Nephron progenitor cell (in vitro differentiated cells): ENCODE results near the gene HCRTR1.
A peak's percentile ranks its signal among the peaks of the same experiment; 100 is the strongest.

ENCODE experiments used
- DNase-seq: peaks from one replicate; pipeline ENCODE4 v3.0.0; 2021
- H3K27ac Mint-ChIP-seq: 2 replicates; pipeline ENCODE4 v1.8.0; 2021; ENCODE audit warnings: mild to moderate bottlenecking, moderate library complexity, mixed read lengths
- H3K27me3 Mint-ChIP-seq: 2 replicates; pipeline ENCODE4 v1.8.0; 2021; ENCODE audit warnings: mild to moderate bottlenecking, low read depth, mixed read lengths; ENCODE audit not compliant: poor library complexity
- H3K36me3 Mint-ChIP-seq: 2 replicates; pipeline ENCODE4 v1.8.0; 2021; ENCODE audit warnings: low read depth, mixed read lengths
- H3K4me1 Mint-ChIP-seq: 2 replicates; pipeline ENCODE4 v1.8.0; 2021; ENCODE audit warnings: mixed read lengths
- H3K4me3 Mint-ChIP-seq: 2 replicates; pipeline ENCODE4 v1.8.0; 2021; ENCODE audit warnings: mild to moderate bottlenecking, moderate library complexity, mixed read lengths
- H3K9me3 Mint-ChIP-seq: 2 replicates; pipeline ENCODE4 v1.8.0; 2021; ENCODE audit warnings: mild to moderate bottlenecking, moderate library complexity, mixed read lengths
- CTCF ChIP-seq: fragments of 200-600 bp; sonication (generic); IDR thresholded peaks from 2 replicates; pipeline ENCODE4 v1.5.0; 2021; ENCODE audit warnings: antibody characterized with exemption

HCRTR1 gene

GRCh38 chr1:31580513-31580870 is 37.0 kb upstream of the HCRTR1 start:
- Mint-ChIP-seq H3K4me3 (no peak overlapping the region), H3K9me3 (no peaks in the 10 kb centered on the region), H3K4me1 (peaks cover 10% of the 10 kb centered on the region), H3K36me3 (no peaks in the 10 kb centered on the region), H3K27ac (no peak overlapping the region), H3K27me3 (peaks cover 39% of the 10 kb centered on the region)
- no peak for DNase-seq
- TF ChIP-seq CTCF = no peak

GRCh38 chr1:31580891-31581603 is 36.4 kb upstream of the HCRTR1 start:
- Mint-ChIP-seq H3K36me3 (no peaks in the 10 kb centered on the region), H3K9me3 (no peaks in the 10 kb centered on the region), H3K27ac (peak overlapping the region; percentile 53), H3K4me1 (peaks cover 7% of the 10 kb centered on the region), H3K4me3 (no peak overlapping the region), H3K27me3 (peaks cover 39% of the 10 kb centered on the region)
- no peak for DNase-seq
- TF ChIP-seq CTCF = no peak

- no peak for TF ChIP-seq CTCF
- DNase-seq = no peak
- Mint-ChIP-seq H3K4me1 (no peaks in the 10 kb centered on the region), H3K27ac (peak overlapping the region; percentile 18), H3K27me3 (peaks cover 36% of the 10 kb centered on the region), H3K4me3 (no peak overlapping the region), H3K36me3 (no peaks in the 10 kb centered on the region), H3K9me3 (no peaks in the 10 kb centered on the region)
These were observed 35.4 kb upstream of the HCRTR1 start for GRCh38 chr1:31581821-31582810.

- Mint-ChIP-seq H3K9me3 (no peaks in the 10 kb centered on the region), H3K27ac (no peak overlapping the region), H3K36me3 (no peaks in the 10 kb centered on the region), H3K27me3 (peaks cover 48% of the 10 kb centered on the region), H3K4me1 (no peaks in the 10 kb centered on the region), H3K4me3 (no peak overlapping the region)
- no peak for DNase-seq
- no peak for TF ChIP-seq CTCF
These were observed 34.2 kb upstream of the HCRTR1 start for GRCh38 chr1:31583082-31583994.

GRCh38 chr1:31583995-31584868 is 33.3 kb upstream of the HCRTR1 start:
- TF ChIP-seq CTCF = no peak
- no peak for DNase-seq
- no peaks in the 10 kb centered on the region for H3K36me3 Mint-ChIP-seq
- H3K4me3 Mint-ChIP-seq = no peak overlapping the region
- no peak overlapping the region for H3K27ac Mint-ChIP-seq
- peaks cover 54% of the 10 kb centered on the region for H3K27me3 Mint-ChIP-seq
- no peaks in the 10 kb centered on the region for H3K4me1 Mint-ChIP-seq
- H3K9me3 Mint-ChIP-seq = peaks cover 2% of the 10 kb centered on the region
